DMS114 treated with DMSO at 0.1 percent for 48 hours (cell line): Measurements from ENCODE around the gene CTSZ.
A peak's percentile ranks its signal among the peaks of the same experiment; 100 is the strongest.
"Not testable (repeated sequence)": the region's sequence is repeated elsewhere in the genome, so short reads cannot be mapped to it uniquely, and the experiment has no call there.

Source experiments
- DNase-seq: peaks from one replicate; lab custom pipeline; 2025; ENCODE audit not compliant: unreplicated experiment; lab: John Stamatoyannopoulos, UW

Gene CTSZ

DNA sequence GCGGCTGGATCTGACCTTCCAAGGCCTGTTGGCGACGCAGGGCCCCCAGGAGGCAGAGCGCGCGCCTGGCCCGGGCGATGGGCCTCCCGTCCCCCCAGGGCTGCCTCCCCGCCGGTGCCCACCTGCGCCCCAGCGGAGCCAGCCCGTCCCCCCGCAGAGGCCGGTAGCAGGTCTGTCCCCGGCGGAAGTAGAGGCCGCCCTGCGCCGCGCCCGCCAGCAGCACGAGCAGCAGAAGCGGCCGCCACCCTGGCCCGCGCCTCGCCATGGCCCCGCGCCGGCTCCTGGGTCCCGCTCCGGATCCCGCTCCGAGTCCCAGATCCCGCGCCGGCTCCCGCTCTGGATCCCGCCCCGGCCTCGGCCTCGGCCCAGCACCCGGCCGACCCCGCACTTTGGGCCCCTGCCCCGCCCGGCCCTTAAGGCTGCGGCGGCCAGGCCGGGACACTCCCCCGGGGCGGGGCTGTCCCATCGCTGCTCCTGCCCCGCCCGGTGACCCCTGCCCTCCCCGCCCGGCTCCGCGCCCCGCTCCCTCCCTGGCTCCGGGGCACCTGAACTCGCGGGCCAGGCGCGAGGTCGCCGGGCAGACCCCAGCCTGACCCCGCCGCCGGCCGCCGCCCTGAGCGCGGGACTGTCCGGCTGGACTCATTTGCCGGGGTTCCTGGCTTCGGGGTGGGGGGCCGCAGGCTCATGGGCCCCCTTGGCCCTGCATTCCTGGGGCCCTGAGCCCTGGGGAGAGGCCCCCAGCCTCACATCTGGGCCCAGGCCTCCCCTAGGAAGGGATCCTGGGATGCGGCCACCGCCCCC is at the start of gene CTSZ:
CTSZ (minus strand) TSS at position 391 of the 801 bp plus-strand sequence; CDS start at position 265, 126 bp downstream.
- no peak for DNase-seq

DNA sequence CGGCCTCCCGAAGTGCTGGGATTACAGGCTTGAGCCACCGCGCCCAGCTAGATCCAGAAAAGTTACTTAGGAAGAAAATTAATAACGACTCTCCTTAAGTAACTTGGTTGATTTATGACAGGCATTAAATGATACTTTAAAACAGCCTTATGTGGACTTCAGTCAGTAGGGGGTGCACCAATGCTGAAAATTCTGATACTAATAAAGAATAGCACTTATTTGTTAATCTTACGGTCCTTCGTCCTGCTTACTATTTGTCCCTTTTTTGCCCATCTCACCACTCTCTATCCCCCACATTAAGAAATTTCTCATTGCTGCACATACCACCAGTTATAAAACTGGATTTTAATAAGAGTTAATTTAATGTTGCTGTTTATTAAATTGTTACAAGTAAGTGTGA is 48.2 kb upstream of the CTSZ start:
- DNase-seq: no peak

DNA sequence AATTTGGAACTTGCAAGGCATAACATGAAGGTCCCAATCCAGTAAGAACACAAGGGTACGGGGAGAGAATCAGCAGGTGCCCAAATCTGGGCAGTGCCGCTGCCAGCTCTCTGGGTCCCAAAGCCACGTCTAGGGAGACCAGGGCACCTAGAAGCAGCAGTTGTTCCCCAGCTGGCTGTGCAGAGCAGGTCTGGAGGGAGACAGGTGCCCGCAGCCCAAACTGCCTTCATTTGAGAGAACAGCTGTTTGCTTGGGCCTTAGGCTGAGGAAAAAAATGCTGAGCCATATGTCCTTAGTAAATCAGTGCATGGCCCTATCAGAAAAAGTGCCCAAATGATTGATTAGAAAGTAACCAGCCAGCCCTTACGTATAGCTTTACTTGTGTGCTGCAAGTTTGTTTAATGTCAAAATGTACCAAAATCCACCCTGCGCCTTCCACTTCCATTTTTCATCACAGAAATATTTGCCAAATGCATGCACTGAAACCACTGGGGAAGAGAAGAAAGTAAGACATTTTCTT is 44.7 kb upstream of the CTSZ start:
- DNase-seq: no peak

DNA sequence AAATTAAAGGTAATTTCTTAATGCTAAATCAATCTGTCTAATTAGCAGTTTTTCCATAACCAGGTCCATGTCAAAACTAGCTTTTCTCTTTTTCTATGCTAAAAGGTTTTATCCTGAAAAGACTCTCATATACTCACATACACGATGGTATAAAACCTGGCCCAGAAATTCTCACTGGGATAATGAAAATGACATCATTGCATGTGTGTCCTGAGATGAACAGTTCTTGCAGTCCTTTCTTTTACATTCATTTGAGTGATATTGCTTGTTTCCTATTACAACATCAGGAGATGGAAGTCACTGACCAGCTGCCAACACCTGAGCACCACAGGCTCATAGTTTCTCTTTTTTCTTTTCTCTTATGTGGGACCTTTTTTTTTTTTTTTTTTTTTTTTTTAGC is 43.4 kb upstream of the CTSZ start:
- no peak for DNase-seq

DNA sequence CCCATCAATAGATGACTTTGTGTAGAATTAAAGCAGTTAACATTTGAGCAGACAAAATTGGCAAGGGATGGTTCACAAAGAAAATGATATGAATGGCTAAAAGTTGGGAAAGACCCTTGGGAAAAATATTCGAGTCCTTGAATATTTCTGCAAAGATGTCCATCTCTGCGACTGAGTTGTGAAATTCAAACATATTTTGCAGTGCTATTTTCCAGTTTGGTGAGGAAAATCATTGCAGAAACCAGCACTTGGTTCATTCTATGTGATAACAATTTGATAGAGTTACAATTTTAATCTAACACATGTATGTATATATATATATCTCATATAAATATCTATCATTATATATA is 41.6 kb upstream of the CTSZ start:
- no peak for DNase-seq

DNA sequence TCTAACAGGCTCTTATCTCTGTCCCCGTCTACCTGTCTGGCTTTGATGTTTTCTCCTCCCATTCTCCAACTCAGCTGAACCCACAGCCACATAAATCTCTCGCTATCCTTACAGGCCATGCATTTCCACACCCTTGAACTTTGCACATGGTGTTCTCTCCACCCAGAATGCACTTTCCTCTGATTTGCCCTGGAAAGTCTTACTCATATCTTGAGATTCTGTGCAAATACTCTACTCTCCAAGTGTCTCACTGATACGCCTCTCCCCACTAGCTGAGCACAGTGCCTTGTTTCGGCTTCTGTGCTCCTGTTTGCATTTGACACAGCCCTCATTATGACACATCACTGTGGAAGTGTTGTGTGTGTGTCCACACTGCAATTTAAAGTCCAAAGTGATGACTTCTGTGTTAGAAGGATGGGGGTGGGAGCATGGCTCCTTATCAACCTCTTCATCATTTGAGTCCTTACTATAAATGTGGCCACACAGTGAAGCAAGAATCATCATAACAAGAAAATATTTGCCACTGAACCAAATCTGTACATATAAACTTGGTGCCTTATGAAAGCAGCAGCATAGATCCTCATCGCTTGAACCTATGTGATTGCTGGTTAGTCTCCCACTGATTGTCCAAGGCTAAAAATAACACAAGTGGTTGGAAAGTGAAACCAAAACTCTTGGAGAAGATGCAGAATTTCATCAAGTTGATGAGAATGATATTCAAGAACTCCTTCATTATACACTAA is 41.1 kb upstream of the CTSZ start:
- DNase-seq: no peak

DNA sequence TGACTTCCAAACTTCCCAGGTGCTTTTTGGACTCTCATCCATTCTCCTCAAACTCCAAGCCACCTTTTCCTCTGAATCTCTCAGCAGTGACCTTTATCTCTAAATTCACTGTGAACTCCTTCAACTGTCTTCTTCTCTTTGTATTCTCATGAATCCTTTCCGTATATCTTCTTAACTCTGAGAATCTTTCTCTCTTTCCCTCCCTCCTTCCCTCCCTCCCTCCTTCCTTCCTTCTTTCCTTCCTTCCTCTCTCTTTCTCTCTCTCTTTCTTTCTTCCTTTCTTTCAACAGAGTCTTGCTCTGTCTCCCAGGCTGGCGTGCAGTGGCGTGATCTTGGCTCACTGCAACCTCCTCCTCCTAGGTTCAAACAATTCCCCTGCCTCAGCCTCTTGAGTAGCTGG is 39.8 kb upstream of the CTSZ start:
- no peak for DNase-seq

DNA sequence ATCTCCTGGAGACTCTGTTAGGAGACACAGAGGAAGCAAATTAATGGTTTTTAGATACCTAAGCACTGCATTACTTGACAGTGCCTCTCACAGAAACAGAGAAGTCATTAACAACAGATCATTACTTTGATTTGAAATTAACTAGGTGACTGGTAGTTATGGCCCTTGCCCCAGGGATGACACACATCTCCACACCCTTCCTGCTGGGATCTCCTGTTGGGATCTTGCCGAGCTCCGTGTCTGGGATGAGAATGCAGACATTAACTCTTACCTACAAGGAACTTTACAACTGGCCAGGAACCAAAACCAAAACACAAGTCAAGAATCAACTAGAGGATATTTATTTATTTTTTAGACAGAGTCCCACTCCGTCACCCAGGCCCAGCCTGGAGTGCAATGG is 37.7 kb upstream of the CTSZ start:
- no peak for DNase-seq

DNA sequence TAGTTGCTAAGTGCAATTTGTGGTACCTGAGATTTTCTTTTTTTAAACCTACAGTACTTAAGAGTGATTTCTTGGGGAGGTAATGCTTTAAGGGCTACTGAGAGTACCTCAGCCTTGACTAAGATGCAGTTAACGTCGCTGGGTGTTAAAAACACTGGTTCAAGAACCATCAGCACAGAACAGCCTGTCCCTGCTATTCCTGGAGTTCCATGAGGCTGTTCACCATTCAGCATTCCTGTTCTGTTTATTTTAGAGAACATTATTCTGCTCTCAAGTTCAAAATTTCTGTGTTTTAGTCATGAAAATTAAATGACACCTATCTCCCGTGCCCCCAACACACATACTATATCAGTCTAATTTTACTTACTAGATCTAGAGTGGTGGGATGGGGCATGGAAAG is 37.2 kb upstream of the CTSZ start:
- no peak for DNase-seq

DNA sequence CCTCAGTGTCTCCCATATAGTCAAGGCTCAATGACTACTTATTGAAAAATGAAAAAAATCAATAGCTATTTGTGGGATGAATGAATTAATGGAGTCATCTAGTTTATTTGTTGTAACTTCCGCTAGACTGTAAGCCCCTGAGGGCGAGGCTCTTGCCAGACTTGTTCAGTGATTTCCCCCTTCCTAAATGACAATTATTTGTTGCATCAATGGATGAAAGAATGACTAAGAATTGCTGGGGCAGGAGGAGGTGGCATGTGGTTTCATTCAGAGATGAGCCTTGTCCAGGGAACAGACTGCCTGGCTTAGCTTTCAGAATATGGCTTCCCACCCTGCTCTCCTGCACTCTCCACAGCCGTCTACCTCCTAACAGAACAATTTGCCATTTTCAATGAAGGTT is 36.6 kb upstream of the CTSZ start:
- no peak for DNase-seq

DNA sequence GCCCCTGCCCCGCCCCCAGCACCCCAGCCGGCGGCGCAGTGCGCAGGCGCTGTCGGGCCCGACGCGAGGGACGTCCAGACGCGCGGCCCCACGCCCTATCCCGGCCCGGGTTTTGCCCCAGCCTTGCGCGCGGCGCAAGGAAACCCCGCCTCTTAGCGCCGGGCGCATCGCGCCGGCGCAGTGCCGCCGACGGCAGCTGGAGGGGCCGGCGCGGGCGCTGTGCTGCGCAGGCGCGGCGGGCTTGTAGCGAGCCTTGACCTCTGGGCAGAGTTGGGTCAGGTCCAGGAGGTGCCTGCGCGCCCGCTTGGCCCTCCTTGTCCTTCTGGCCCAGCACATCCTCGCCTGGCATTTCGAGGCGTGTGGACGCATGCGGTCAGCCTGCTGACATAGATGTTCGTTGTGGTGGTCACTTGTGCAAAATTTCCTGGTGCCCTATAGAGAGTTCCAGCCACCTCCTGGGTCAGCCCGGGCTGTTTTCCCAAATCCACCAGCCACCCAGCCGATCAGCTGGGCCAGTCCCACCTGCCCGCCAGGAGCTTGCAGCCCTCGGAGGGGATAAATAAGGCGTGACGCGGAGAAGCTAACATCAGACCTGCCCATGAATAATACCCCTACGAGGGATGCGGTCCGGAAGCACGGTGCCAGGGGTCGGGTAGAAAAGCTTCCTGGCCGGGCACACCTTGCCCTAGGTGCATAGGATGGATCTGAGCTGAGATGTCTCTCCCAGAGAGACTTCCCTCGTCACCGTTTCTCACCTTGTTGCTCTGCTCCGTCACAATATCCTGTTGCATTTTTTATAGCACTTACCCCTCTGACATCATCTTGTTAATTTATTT is 36.0 kb upstream of the CTSZ start:
- peak; percentile 69 for DNase-seq

DNA sequence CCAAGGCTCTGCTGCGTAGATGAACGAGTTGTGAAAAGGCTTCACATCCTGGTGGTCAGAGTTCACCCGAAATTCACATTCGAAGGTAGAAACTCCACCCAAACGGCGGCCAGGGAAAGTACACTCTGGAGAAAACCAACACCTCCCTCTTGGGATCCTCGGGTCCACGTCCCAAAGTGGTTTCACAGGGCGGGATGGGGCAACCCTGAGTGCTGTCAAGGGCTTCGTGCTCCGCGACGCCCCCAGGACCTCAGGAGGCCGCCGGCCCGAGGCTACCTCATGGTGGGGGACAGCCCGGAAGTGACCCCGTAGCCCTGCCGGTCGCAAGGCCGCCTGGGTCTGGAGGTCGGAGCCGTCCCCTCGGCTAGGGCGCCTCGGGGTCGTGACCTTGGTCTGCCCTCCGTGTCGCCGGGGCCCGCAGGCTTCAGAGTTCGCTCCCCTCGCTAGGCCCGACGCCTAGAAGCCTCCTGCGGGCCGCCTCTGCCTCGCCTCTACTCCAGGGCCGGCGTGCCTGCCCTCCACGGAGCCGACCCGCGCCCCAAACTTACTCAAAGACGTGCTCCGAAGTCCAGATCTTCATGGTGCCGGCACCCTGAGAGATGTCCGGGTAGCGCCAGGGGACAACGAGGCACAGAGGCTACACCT is 35.2 kb upstream of the CTSZ start, which contains the start of gene PRELID3B:
PRELID3B (minus strand) TSS at position 636 of the 645 bp plus-strand sequence; CDS start at position 580, 56 bp downstream.
- no peak for DNase-seq

DNA sequence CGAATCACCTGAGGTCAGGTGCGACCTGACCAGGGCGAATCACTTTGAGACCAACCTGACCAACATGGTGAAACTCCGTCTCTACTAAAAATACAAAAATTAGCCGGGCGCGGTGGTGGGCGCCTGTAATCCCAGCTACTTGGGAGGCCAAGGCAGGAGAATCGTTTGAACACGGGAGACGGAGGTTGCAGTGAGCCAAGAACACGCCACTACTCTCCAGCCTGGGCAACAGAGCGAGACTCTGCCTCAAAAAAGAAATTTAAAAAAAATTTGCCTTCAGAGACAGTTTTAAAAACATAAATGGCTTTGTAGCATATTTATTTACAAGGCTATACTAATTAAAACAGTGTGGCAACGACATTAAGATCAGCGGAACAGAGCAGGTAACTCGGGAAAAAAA is 34.4 kb upstream of the CTSZ start:
- not testable (repeated sequence) for DNase-seq

DNA sequence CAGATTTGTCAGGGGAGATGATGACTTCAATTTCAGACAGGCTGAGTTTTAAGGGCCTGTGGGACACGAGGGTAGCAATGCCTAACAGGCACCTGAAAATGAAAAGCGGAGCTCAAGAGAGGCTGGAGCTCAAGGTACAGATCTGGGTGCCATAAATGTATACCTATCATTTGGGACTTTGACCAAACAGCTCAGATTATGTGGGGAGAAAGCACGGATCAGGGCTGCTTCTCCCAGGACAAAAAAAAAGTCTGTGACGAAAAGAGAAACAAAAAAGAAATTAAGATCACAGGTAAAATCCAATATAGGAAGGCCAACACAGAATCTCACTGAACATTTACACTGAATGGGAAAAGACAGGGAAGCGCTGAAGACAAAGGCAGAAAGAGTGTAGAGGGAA is 33.6 kb upstream of the CTSZ start:
- no peak for DNase-seq

DNA sequence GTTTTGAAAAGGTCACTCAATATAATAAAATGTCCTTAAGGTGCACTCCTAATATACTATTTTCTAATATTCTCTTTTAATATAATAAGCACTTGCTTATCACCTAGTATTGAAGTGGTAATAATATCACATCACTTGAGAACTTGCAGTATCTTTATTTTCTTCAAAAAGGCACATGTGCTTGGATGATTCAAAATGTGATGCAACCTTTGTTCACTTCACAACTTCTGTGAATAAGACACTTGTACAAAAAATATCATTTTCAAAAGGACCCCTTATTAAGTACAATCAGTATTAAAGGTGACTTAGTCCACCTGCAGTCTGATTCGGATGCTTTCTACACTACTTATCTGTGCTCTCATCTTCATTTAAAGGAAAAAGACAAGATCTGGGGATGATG is 32.2 kb upstream of the CTSZ start:
- no peak for DNase-seq

DNA sequence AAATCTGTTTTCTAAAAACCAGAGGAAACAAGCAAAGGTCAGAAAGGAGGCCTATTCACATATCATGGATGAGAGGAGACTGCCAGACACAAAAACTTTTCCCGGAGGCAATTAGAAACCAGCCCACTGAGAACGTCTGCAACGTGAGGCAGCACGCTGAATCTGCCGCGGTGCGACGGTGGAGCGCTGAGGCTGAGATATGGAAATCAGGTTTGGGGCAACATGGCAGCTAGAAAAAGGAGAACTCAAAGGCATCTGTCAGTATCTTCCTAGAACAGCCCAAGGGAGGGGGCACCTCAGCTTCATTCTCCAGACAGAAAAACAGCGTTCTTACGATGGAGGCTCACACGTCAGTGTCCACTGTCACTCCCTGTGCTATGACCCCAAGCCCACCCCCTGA is 30.3 kb upstream of the CTSZ start:
- DNase-seq: no peak

DNA sequence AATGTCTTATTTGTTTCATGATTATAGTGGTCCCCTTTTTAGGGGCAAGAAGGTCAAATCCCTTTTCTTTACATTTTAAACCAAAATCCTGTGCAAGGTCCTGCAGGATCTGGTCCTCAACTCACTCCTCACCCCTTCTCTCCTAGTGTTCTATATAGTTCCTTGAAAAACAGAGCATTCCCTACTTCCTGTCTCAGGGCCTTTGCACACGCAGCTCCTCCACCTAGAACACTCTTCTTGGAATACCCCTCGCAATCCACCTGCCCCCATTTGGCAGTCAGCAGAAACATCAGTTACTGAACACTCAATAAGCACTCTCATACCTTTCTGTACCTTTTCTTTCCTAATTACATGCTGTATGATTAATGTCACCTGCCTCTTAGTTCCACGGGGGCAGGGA is 28.3 kb upstream of the CTSZ start:
- DNase-seq: no peak

DNA sequence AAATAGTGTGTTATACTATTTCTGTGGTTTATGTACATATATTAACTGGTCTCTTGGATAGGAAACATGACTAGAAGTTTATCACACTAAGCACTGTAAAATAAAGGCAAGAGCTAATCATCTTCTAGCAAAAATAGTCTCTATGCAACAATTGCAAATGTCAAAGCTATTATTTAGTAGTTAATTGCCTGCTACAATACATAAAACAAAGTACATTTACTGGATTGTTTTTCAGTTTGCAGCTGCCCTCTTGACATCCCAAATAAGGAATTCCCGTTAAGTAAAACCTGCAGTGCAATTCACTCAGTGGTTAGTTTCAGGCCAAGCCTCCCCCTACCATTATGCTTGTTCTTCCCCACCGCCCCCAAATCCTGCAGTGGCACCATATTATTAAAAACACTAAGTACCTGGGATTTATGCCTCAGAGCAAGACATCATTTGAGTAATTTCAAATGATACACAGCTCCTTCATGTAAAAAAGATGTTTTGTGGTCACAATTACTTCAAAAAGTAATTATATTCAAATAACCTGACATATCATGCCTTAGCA is 26.6 kb upstream of the CTSZ start:
- DNase-seq: no peak

DNA sequence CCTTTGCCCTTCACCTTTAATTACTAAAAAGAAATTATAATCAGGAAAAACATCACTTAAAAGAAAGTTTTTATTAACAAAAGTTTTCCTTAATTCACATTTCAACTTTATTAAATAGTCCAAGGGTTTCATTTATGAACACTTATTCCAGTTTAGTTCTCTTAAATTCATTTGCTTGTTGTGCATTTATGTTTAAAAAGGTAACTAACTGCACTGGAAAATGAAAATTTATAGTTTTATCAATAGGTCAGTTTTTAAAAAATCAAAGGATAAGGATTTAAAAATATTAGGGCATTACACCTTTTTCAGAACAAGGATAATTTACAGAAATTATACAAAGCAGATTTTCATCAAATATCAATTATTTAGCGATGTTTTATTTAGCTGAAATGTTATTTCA is 26.0 kb upstream of the CTSZ start:
- DNase-seq: no peak

DNA sequence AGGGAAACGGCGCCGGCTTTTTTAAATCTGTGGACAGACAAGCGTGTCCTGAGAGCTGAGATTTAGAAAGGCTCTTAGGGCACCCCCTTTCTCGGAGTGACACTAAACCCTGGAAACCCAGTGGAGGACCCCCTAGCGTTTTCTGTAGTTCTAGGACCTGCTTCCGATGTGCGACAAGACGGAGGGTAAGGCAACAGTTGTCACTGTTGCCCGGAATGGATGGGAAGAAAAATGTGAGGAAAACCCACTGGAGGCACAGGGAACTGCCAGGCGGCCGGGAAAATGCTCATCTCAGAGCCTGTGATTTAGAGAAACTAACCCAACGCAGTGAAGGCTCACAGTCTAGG is 25.6 kb upstream of the CTSZ start:
- peak; percentile 77 for DNase-seq
